Neutrophil (primary cell): ENCODE results near the gene TMOD3.

Source experiments
- H3K27ac ChIP-seq: fragments of 200-600 bp; sonication (generic); 2 replicates; pipeline ENCODE4 v1.5.1; 2016; ENCODE audit warnings: mild to moderate bottlenecking, moderate library complexity
- H3K27me3 ChIP-seq: fragments of 200-600 bp; sonication (generic); 2 replicates; pipeline ENCODE4 v1.6.0; 2016; ENCODE audit warnings: mild to moderate bottlenecking
- H3K36me3 ChIP-seq: fragments of 200-600 bp; sonication (generic); 2 replicates; pipeline ENCODE4 v1.5.1; 2017
- H3K4me1 ChIP-seq, 2 experiments: fragments of 200-600 bp in 1 of 2; sonication (generic) in 1 of 2; 1 replicate in 1 of 2; 2 replicates in 1 of 2; pipeline versions ENCODE4 v1.5.1 to v1.6.1; 2013 to 2016; ENCODE audit warnings: low read depth in 1 of 2, low read length in 1 of 2, mild to moderate bottlenecking in 1 of 2, moderate library complexity in 1 of 2; ENCODE audit not compliant: control insufficient read depth in 1 of 2, insufficient read depth in 1 of 2
- H3K4me3 ChIP-seq, 2 experiments: fragments of 200-600 bp in 1 of 2; sonication (generic) in 1 of 2; 1 replicate in 1 of 2; 2 replicates in 1 of 2; pipeline ENCODE4 v1.5.1; 2013 to 2016; ENCODE audit warnings: low read depth in 1 of 2, low read length in 1 of 2, mild to moderate bottlenecking in 1 of 2, moderate library complexity in 1 of 2
- H3K9me3 ChIP-seq: fragments of 200-600 bp; sonication (generic); 2 replicates; pipeline ENCODE4 v1.5.1; 2016
- CTCF ChIP-seq: fragments of 200-600 bp; sonication (generic); IDR thresholded peaks from 2 replicates; pipeline ENCODE4 v1.5.1; 2016; ENCODE audit warnings: antibody characterized with exemption

TMOD3 gene

GRCh38 chr15:51907136-51907862 is 77.8 kb downstream of the TMOD3 start:
- H3K4me1 ChIP-seq, result peaks cover 0 to 4% of the 10 kb centered on the region in 2 experiments
- H3K36me3 ChIP-seq, result peaks cover 87% of the 10 kb centered on the region
- no peaks in the 10 kb centered on the region for H3K9me3 ChIP-seq
- H3K4me3 ChIP-seq, result no peak overlapping the region
- no peak for TF ChIP-seq CTCF
- no peaks in the 10 kb centered on the region for H3K27me3 ChIP-seq
- H3K27ac ChIP-seq, result no peak overlapping the region

GRCh38 chr15:51908316-51908715 is 78.9 kb downstream of the TMOD3 start:
- TF ChIP-seq CTCF, result no peak
- Histone ChIP-seq H3K4me1 (peaks cover 0 to 4% of the 10 kb centered on the region in 2 experiments), H3K27ac (no peak overlapping the region), H3K36me3 (peaks cover 88% of the 10 kb centered on the region), H3K27me3 (no peaks in the 10 kb centered on the region), H3K9me3 (no peaks in the 10 kb centered on the region), H3K4me3 (no peak overlapping the region)

GRCh38 chr15:51909584-51909983 is 80.1 kb downstream of the TMOD3 start:
- Histone ChIP-seq H3K36me3 (peaks cover 87% of the 10 kb centered on the region), H3K27ac (no peak overlapping the region), H3K4me3 (no peak overlapping the region), H3K27me3 (no peaks in the 10 kb centered on the region), H3K4me1 (peaks cover 0 to 4% of the 10 kb centered on the region in 2 experiments), H3K9me3 (no peaks in the 10 kb centered on the region)
- no peak for TF ChIP-seq CTCF

GRCh38 chr15:51912528-51912927 is 83.1 kb downstream of the TMOD3 start:
- Histone ChIP-seq H3K27me3 (no peaks in the 10 kb centered on the region), H3K9me3 (no peaks in the 10 kb centered on the region), H3K36me3 (peaks cover 92% of the 10 kb centered on the region), H3K27ac (no peak overlapping the region), H3K4me1 (peaks cover 0 to 4% of the 10 kb centered on the region in 2 experiments), H3K4me3 (no peak overlapping the region)
- TF ChIP-seq CTCF, result no peak

- no peak for TF ChIP-seq CTCF
- Histone ChIP-seq H3K4me3 (no peak overlapping the region), H3K9me3 (no peaks in the 10 kb centered on the region), H3K27ac (no peak overlapping the region), H3K27me3 (no peaks in the 10 kb centered on the region), H3K4me1 (no peaks in the 10 kb centered on the region), H3K36me3 (peaks cover 95% of the 10 kb centered on the region)
Observed at GRCh38 chr15:51917493-51917892, 88.0 kb downstream of the TMOD3 start.
